IPS-NIHi7 (cell line): ENCODE results near the gene RPL29.

ENCODE experiments used
- DNase-seq: peaks from one replicate; pipeline ENCODE4 v3.0.0; 2012; ENCODE audit warnings: mixed read lengths; ENCODE audit errors: extremely low spot score

Gene RPL29

DNA sequence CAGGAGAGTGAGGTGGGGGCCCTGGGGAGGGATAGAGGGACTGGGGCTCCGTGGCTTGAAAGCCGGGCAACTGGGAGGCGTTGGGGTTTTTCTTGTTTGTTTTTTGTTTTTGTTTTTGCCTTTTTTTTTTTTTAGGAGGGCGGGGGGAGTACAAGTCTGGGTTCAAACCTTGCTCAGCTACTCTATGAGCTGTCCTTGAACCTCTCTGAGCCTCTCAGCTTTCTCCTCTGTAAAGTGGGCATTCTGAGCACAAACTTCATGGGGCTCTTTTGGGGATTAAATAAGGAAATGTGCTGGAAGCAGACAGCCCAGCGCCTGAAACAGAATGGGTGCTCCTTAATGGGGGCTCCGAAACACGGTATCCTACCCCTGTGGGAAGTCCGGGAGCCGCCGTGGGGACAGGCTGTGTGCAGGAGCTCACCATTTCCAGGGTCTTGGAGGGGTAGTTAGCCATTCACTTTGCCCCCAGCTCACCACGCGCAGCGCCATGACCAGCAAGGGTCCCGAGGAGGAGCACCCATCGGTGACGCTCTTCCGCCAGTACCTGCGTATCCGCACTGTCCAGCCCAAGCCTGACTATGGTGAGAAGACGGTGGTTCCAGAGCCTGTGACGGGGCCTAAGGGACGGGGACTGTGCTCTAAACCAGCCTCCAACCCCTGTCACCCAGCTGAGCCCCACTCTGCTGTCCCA lies 12.0 kb downstream of the RPL29 start:
- no peak for DNase-seq

DNA sequence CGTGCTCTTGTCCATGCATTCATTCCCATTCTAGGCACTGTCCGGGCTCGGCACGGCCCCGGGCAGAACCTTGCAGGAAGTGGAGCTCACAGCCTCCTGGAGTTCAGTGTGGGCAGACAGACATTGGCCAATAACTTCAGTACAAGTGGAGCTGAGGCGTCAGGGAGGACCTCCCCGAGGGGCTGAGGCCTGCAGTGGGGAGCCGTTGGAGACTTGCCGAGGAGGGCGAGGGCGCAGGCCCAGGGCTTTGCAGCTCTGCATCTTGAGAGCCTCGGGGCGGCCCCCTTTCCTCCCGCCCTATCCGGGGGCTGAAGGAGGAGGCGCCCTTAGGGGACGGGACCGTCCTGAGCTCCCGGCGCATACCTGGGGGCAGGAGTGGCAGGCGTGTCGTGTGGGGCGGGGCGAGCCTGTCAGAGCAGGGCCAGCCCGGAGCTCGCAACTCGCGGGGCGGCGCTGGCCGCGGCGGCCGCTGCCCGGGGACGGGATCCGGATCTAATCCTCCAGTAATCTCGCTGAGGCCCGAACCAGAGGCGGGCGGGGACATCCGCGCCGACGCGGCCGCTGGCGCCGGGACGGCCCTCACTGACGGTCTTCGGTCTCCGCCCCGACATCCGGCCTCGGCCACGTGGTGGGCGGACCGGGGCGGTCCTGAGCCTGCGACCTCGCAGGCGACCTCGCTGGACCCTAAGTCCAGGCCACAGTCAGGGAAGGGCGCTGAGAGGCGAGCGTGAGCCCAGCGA lies 12.7 kb downstream of the RPL29 start, which contains the start of gene ACY1:
Gene ACY1 (plus strand): TSS at position 698 of the 740 bp plus-strand sequence. CDS start 530 bp downstream, outside the sequence.
- DNase-seq, result peak; percentile 92

DNA sequence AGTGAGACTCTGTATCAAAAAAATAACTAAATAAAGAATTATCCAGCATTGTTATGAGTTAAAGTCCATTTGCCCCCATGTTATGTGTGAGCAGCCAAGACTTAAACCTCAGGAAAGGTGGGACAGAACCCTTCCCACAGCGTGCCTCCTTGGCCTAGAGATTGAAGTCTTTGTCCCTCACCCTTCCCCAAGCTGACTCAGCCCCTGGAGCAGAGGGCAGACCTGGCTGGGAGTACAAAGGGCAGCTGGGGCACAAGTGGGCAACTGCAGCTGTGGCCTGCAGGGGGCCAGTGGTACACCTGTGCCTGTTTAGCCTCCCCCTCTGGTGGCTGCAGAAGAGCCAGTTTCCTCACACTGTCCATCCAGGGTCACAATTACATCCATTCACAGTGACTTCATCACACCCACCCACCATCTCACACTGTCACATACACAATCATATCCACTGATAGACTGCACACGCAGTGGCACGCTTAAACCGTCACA lies 13.3 kb downstream of the RPL29 start:
- peak; percentile 80 for DNase-seq

DNA sequence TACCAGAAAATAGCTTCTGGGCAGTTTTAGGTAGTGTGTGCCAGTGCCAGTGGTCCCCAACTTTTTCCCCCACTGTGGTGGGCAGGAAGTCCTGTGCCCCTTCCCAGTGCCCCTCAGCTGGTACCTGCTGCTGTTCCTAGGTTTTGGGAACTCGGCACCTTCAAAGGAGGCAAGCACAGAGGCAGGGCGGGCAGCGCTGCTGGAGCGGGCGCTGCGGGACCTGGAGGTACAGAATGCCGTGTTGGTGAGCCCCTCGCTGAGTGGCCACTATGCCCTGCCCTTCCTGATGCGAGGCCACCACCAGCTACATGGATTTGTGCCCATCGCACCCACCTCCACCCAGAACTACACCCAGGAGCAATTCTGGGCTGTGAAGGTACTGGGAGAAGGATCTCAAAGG lies 15.4 kb downstream of the RPL29 start:
- no peak for DNase-seq

DNA sequence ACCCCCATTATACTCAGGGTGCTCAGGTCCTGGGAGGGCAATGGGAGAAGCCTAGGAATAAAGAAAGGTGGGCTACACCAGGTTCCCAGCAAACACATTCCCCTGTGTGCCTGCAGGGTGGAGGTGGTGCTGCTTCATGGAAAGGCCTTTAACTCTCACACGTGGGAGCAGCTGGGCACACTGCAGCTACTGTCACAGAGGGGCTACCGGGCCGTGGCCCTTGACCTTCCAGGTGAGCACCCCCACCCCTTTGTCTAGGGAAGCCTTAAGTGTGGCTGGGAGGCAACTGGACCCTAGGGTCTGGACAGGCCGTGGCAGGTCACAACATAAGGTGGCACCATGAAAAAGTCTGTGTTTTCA lies 17.6 kb downstream of the RPL29 start:
- DNase-seq, result no peak

DNA sequence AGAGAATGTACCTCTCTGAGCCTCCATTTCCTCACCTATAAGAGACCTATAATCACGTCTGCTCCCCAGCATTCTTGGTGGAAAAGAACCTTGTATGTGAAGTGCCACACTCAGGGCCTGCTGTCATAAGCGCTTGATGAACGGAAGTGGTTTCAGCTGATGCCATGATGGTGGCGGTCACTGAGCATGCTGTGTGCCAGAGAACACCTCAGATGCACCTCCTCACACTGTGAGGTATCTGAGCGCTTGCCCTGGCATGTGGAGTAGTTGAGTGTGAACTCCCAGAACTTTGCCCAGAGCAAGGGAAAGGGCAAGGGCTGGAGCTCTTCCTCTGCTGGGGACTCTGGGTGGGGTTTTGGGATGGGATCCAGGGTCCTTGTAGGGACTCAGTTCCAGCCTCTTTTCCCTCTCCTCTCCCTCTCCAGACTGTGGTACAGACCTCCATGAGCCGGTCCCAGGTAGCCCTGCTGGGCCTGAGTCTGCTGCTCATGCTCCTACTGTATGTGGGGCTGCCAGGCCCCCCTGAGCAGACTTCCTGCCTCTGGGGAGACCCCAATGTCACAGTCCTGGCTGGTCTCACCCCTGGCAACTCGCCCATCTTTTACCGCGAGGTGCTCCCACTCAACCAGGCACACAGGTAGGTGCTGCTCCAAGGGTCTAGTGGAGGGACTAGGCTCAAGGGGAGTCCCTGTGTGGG lies 18.1 kb downstream of the RPL29 start:
- no peak for DNase-seq

DNA sequence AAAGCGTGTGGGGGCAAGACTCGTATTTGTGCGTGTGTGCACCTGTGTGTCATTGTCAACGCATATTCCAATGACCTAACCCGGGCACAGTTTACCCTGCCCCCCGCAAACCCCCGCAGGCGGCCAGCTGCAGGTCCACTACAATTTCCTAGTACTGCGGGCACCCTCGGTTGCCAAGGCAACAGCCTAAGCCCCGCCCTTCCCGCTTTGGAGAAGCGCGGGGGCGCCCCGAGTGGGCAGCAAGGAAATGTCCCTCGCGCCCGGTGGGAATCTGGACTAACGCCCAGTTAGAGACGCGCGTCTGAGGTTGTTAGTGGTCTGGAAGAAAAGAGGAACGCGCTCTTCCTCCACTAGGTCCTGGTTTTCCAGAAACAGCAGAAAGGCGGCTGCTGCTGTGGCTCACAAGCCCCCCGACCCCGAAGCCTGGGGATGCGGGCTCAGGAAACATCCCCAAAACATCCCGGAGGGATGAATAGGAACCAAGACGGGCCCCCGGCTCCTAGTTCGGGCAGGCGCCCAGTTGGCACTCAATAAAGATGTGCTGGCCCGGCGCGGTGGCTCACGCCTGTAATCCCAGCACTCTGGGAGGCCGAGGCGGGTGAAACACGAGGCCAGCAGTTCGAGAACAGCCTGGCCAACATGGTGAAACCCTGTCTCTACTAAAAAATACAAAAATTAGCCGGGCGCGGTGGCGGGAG lies 19.7 kb downstream of the RPL29 start:
- DNase-seq, result peak; percentile 41

DNA sequence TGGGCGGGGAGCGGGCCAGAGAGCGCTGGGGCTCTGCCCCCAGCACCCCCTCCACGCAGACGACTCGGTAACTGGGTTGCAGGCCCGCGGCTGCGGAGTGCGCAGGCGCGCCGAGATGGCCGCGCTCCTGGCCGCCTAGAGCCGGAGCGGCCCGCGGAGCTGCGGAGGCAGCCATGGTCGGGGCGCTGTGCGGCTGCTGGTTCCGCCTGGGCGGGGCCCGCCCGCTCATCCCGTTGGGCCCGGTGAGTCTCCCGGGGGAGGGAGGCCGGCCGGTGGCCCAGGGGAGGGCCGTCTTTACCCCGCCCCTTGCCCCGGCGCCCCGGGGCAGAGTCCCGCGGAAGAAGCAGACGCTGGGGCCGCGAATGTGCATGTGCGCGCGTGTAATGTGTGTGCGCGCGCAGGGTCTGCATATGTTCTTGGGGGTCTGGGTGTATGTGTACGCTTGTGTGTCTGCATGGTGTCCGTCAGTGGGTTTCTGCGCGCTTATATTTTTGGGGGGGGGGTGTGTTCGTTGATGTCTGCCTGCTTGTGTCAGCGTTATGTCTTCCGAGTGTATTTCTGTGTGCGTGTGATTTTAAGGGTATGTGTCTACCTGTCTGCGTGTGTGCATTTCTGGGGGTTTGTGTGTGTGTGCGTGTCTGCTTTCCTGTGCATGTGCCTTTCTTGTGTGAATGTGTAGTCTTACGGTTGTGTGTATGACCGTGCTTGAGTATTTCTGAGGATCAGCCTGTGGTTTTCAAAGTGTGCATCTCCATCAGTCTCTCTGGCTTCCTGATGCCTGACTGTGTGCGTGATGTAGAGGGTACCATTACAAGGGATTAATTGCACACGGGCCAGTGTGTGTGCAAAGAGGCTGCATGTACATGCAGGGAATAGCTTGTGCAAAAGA lies 20.5 kb downstream of the RPL29 start, which contains the start of gene ABHD14A:
Gene ABHD14A (plus strand): TSS at position 102 of the 889 bp plus-strand sequence. CDS start 72 bp downstream, at position 174.
- peak; percentile 83 for DNase-seq

DNA sequence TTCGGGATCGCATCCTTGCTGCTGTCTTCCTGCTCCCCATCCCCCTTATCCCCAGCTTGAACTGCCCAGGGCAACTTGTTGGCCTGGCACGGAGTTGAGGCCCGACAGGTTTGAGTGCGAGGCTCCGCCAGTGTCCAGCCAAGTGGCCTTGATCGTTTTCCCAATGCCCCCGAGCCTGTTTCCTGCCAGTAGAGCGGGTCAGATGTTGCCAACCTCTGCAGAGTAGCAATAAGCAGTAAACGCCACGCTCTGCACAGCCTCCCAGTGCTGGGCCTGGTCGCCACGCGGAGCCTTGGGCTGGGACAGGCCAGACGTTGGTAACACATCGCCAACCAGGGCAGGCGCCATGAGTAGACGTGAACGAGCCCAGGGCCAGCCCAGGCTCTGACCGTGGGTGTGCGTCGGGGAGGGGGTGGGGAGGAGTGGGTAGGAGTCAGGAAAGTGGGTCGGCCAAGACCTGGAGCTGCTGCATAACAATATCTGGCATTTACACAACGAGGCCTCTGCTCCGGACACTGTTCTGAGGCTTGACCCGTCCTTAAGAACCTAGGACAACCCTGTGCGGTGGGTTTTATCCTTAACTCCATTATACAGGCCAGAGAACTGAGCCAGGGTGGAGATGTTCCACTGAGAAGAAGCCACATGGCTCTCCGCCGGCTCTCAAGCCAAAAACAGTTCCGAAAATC lies 21.3 kb downstream of the RPL29 start:
- DNase-seq, result no peak

DNA sequence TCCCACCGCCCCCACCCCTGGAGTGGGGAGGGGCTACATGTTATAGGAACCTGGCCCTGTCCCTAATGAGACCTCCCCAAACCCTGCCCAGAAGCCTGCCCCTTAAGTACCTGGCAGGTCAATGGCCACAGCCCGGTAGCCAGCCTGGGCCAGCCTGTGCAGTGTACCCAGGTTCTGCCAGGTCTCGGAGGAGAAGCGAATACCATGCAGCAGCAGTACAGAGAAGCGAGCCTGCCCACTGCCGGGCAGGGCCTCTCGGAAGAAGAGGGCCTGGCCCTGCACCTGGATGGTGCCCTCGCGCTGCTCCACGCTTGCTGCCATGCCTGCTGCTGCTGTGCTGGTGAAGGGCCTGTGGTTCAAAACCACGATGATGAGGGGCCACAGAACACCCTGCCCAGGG lies 24.3 kb downstream of the RPL29 start:
- DNase-seq, result no peak

DNA sequence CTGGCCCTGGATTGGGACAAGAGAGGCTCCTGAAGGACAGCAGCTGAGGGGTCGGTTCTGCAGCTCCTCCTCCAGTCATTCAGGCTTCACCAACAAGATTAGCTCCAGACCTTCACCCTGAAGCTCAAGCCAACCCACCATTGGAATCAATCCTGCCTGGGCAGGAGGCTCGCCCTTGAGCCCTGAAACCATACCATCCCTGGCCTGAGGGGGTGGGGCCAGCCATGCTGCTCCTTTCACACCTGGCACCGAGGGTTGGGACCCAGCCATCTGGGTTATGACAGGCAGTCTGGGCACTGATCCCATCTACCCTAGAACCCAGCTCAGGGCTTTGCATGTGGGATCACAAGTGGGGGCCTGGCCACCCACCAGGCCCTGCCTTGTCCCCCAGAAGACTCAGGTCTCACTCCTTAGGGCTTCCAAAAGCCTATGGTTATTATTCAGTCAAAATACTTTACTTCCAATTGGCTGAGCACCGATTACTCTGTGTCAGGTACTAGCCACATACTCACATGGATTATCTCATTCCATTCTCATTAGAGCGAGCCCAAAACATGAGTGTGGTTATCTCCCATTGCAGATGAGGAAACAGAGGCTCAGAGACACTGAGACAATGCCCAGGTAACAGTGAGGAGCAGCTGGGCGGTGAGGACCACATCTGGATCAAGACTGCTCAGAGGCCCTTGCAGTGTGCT lies 24.9 kb downstream of the RPL29 start:
- no peak for DNase-seq

DNA sequence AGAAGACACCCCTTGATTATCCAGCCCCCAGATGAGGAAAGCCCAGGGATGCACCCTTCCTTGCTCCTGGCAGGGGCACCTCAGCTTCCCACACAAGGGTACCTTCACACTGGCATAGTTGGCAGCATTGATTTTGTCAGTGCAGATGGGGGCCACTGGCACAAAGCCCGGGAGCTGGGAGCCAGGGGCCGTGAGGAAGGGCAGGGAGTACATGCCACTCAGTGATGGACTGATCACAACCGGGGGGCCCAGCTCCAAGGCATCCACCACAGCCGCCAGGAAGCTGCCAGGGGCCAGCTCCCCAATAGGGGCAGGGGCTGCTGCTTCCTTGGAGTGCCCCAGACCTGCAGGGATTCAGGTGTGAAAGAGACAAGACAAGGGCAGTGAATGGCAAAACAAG lies 25.9 kb downstream of the RPL29 start:
- DNase-seq, result no peak

DNA sequence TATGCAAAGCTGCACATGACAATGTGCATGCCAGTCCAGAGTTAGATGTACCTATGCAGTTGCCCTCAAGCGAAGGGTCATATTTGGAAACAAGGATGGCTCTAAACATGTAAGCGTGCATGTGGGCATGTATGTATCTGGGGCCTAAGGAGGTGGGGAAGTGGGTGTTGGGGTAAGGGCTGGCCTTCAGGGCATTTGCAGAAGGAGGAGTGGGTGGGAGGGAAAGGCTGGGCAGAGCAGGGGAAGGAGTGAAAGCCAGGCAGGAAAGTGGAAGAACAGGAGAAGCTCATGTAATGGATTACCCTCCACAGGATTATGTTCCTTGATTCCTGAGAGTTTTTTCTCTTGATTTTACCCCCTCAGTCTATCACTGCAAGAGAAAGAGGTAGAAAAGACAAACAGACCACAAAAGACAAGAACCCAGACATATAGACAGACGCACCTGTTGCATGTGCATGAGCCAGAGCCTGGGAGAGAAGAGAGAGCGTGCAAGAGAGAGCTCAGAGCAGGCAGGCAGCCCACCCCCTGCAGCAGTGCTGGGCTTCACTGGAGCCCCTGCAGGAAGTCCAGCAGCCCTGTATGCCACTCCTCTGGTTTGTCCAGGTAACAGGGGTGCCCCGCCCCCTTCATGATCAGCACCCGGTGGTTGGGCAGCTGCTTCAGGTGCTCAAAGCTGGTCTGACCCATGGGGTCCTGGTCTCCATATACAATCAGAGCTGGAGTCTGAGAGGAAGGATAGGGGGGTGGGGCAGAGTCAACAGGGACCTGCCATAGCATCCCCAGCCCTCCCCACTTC lies 26.6 kb downstream of the RPL29 start:
- no peak for DNase-seq

DNA sequence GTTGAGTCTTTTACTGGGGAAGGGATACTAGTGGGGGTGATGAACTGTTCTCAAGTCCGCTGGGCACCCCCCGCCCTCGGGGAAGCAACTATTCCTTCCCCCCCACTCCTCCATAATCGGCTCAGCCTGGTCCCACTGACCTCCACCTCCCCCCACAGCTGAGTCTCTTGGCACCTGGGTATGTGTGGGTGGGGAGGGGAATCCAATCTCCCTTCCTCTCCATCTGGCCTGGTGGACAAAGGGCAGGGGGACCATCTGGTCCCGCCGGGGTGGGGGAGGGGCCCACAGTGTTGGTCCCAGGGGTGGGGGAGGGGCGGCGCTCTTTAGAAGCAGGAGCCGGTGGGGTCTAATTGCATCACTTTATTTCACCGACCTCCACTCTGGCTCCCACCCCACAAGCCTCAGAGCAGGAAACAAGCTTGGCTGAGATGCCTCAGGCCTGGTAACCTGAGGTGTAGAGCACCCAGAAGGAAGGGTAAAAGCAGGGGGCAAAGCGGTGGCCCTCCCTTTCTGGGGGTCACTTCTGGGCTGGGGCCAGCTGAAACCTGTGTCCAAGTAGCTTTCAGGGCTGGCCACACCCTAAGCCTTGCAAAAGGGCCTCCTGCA lies 27.4 kb downstream of the RPL29 start:
- DNase-seq, result peak; percentile 35

DNA sequence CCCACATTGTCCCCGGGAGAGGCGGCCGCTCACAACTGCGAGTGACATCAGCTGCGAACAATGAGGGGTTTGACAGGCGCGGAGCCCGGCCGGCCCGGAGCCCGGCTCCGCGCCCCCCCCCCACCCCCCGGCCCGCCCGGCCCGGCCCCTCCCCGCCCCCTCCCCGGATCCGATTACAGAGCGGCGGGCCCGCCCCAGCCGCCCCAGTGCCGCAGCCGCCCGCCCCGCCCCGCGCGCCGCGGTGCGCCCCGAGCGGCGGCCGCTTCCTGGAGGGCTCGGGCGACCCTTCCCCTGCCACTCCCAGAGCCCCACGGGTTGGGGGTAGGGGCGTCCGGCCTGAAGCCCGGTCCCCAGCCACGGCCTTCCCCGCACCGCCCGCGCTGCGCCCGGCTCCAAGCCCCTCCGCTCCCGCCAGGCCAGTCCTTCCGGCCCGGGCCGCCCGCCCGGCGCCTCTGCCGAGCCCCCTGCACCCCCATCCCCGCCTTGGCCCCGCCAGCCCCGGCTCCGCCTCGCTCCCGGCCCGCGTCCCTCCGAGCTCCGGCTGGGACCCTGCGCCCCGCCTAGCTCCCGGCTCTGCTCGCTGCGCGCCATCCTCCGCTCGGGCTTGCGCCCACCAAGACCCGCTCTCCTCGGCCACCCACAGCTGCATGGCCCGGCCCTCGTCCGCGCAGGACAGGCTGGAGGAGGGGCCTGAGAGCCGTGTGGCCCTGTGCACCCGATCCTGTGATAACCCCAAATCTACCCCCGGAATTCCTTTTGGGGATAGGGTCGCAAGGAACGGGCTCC lies 28.1 kb downstream of the RPL29 start, which contains the start of gene PCBP4:
Gene PCBP4 (minus strand): TSS at position 71 of the 786 bp plus-strand sequence. CDS start 6,214 bp downstream, outside the sequence.
- DNase-seq, result peak; percentile 74

DNA sequence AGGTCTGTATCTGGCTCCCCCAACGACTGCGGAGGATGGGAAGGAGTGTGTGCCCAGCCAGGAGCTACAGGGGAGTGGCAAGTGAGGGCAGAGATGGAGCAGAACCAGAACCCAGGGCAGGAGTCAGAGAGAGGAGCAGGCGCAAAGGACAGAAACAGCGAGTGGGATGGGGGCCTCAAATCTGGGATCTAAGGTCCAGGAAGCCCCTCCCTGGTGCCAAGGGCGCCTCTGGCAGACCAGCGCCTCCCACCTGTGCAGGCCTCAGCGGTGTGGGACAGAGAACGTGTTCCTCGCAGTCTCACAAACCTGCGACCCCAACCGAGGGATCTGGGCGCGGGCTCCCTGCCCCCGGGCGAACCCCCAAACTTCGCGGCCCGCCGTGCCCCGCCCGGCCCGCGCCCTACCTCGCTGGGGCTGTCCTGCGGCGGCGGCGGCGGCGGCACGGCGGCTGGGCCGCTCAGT lies 28.7 kb downstream of the RPL29 start:
- peak; percentile 22 for DNase-seq

DNA sequence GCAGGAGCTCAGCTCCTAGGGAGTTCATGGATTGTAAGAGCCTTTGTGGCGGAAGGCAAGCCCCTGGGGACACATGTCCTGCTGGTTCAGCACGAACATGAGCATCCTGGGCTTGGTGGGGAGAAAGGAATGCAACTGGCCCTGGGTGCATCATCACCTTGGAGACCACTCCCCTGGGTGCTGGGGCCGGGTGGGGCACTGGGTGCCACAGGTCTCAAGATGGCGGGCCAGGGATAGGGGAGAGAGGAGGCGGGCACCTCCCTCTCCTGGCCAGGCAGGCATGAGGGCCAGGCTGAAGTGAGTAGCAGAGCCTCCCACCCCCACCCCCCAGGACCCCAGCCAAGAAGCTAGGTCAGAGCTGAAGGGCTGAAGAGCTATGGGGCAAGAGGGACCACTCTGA lies 29.2 kb downstream of the RPL29 start:
- no peak for DNase-seq
